RCC 7860 (cell line): ENCODE data around the gene ME3.

ENCODE experiments used
- DNase-seq: peaks from one replicate; pipeline ENCODE4 v3.0.0-alpha.2; 2015; ENCODE audit warnings: low spot score
- FAIRE-seq: peaks from 2 replicates; lab custom pipeline; 2012; peaks lifted over from hg19 to GRCh38; lab: Jason Lieb, UNC

The ME3 gene

DNA sequence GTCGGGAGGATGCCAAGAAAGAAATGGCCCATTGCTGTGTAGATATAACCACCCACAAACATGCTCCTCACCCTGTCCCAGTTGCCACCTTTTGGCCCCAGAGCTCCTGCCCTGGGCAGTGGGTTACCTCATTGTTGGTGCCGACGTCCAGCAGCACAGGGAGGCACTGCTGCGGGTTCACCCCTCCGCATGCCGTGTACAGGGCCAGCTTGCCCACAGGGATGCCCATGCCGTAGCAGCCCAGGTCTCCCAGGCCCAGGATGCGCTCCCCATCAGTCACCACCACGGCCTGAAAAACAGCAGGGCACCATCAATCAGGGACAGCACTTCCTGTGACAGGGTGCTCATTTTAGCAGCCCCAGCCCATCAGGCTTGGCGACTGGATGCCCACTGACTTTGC, 174.6 kb downstream of the ME3 start:
- DNase-seq (no peak), FAIRE-seq (no peak)

DNA sequence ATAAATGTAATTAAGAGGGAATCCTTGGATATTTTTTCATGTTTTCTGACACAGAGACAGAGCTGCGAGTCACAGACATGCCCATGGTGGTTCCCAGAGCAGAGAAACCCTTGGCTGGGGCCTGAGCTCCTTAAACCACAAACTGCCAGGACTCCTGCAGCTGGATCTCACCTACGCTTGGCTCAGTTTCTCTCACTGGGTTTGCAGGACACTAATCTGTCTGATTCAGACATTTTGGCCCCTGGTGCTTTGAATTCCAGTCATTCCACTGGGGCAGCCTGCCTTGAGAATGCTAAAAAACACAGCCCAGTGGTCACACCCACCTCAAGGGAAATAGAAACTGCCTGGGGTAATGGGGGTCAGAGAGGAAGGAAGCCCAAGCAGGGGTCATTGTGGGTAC, 175.1 kb downstream of the ME3 start:
- peak; percentile 65 for DNase-seq
- FAIRE-seq, result peak; percentile 64

GRCh38 chr11:86495351-86495750, 177.1 kb downstream of the ME3 start:
- FAIRE-seq, result no peak
- no peak for DNase-seq

DNA sequence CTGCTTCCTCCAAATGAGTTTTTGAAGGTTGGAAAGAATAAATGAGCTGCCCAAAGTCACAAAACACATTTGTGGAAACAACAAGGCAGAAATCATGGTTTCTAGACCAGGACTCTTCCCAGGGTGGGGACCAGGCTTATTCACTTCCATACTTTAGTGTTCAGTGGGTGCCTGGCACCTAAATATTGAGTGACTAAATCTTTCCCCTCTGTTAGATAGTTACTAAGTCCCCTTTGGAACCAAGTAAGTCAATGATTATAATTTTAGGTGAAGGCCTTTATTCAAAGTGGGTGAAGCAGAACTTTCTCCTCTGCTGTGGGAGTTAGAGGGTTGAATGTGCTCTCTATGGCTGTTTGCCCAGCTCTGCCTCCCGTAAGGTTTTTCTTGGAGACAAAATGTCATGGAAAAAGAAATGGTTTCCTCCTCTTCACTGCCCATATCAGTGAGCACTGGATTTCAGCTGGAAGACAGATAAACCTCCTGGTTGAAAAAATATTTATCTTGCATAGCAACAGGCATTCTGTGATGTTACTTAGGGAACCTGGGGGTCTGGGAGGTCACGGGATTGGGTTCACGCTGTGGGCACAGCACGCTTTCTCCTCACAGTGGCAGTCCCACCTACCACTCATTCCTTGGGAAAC, 179.9 kb downstream of the ME3 start:
- no peak for FAIRE-seq

GRCh38 chr11:86491027-86491426, 181.4 kb downstream of the ME3 start:
- FAIRE-seq, result no peak

More for the DNA sequence above, 179.9 kb downstream of the ME3 start:
- DNase-seq, result no peak

GRCh38 chr11:86490582-86490981, 181.8 kb downstream of the ME3 start:
- no peak for DNase-seq
- FAIRE-seq, result no peak

More at GRCh38 chr11:86491027-86491426, 181.4 kb downstream of the ME3 start:
- no peak for DNase-seq

DNA sequence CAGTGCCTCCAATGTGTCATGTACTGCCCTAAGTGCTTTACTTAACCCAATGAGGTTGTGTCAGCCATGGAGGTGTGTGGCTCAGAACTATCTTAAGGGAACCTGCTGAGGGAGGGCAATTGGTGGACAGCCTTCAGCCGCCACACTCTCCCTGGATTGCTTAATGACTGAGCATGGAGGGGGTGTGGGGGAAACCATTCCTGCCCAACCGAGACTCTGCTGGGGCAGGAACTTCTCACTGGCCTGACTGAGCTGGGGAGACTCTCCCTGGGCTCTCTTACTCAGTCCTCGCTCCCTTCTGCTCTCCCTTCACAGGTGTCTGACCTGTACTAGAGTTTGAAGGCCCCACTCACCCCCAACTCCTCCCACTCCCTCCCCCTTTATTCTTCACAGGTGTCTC, 183.0 kb downstream of the ME3 start:
- DNase-seq, result no peak

DNA sequence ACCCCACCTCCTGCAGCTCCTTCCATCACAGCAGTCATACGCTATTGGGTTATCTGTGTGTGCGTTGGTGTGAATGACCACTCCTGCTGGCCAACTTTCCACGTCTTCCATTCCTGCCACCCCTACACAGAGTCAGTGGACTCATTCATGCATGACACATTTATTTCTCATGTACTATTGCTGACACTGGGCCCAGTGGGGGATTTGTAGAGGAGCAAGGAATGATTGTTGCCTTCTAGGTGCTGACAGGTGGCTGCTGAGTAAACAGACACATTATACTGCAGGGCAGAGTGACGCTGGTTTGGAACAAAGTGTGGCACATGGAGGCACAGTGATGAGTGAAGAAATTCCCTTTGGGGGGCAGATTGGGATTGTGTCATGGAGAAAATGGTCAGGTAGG, 183.9 kb downstream of the ME3 start:
- DNase-seq (peak; percentile 39), FAIRE-seq (no peak)

More for the DNA sequence above, 183.0 kb downstream of the ME3 start:
- no peak for FAIRE-seq

GRCh38 chr11:86487671-86488070, 184.7 kb downstream of the ME3 start:
- DNase-seq, result no peak
- FAIRE-seq, result no peak

GRCh38 chr11:86486261-86487030, 186.0 kb downstream of the ME3 start:
- DNase-seq, result no peak
- no peak for FAIRE-seq

GRCh38 chr11:86484795-86485166, 187.6 kb downstream of the ME3 start:
- no peak for DNase-seq
- no peak for FAIRE-seq

GRCh38 chr11:86483940-86484794, 188.2 kb downstream of the ME3 start:
- FAIRE-seq, result peak; percentile 62

DNA sequence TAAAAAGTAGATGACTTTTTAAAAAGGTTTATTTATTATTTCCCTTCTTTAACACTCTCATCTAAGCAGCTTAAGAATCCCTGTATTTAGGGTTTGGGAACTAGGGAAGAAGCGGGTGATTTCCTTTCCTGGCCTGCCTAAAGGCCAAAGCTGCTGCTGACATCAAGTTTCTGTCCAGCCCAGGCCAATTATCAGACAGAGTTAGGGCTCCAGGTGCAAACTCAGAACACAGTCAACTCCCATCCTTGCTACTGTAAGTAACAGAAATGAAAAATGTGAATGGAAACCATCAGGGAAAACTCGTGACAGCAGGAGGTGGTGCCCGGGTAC, 188.8 kb downstream of the ME3 start:
- DNase-seq (no peak), FAIRE-seq (no peak)

More at GRCh38 chr11:86483940-86484794, 188.2 kb downstream of the ME3 start:
- DNase-seq, result peak; percentile 87

GRCh38 chr11:86482692-86483091, 189.7 kb downstream of the ME3 start:
- FAIRE-seq, result no peak
- no peak for DNase-seq

DNA sequence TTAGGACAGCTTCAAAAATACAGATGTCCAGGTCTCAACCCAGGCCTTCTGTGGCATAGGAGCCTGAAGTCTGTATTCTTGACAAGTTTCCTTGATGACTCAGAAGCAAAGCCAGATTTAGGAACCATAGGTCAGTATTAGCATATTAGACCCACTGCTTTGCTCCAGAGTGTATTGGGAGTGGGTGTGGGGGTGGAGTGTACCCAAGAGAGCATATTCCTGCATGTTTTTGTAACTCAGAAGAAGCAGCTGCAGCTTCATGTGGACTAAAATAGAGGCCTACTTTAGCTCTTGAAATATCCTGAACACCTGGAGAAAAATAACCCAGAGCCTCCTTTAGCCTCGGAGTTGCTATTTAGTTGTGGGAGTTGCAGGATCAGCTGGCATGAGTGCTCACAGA, 191.0 kb downstream of the ME3 start:
- DNase-seq (no peak), FAIRE-seq (no peak)

GRCh38 chr11:86478348-86478747, 194.1 kb downstream of the ME3 start:
- FAIRE-seq, result no peak
- no peak for DNase-seq

GRCh38 chr11:86477495-86478155, 194.8 kb downstream of the ME3 start:
- DNase-seq (peak; percentile 28), FAIRE-seq (no peak)

- FAIRE-seq, result no peak
- DNase-seq, result no peak
These were observed 196.1 kb downstream of the ME3 start for GRCh38 chr11:86476109-86476861.

GRCh38 chr11:86475027-86475426, 197.4 kb downstream of the ME3 start:
- FAIRE-seq, result no peak
- no peak for DNase-seq
